HepG2 (cell line): Measurements from ENCODE around the gene UCKL1. TPM values are rescaled to one million over a fixed set of nuclear protein-coding genes. Genes with fewer than 3 reads are reported as not detected.

Experiments used
- DMAP1 ChIP-seq: IDR thresholded peaks from 2 replicates; pipeline ENCODE4 v1.6.1; 2016
- GFI1 ChIP-seq: sonication (generic); formaldehyde crosslinking; IDR thresholded peaks from 2 replicates; pipeline ENCODE4 v1.5.0; 2020; ENCODE audit warnings: missing genetic modification reagents, mild to moderate bottlenecking, borderline replicate concordance
- MAFK ChIP-seq, 2 experiments: IDR thresholded peaks in 1 of 2; conservative IDR thresholded peaks in 1 of 2; 2 replicates each; pipeline ENCODE4 v1.6.1; 2011; ENCODE audit warnings: improper control_type of control experiment in 2 of 2, low read length in 2 of 2
- MEIS1 ChIP-seq: sonication (generic); formaldehyde crosslinking; IDR thresholded peaks from 2 replicates; pipeline ENCODE4 v1.9.0; 2021; ENCODE audit warnings: mild to moderate bottlenecking, missing genetic modification reagents, moderate library complexity, borderline replicate concordance
- NFIB ChIP-seq: sonication (generic); formaldehyde crosslinking; IDR thresholded peaks from 2 replicates; pipeline ENCODE4 v1.9.0; 2021; ENCODE audit warnings: missing genetic modification reagents, mild to moderate bottlenecking, borderline replicate concordance
- NPAS2 ChIP-seq: sonication (generic); formaldehyde crosslinking; IDR thresholded peaks from 2 replicates; pipeline ENCODE4 v1.8.0; 2022; ENCODE audit warnings: mild to moderate bottlenecking, missing genetic modification reagents, borderline replicate concordance
- TMF1 ChIP-seq: sonication (generic); formaldehyde crosslinking; IDR thresholded peaks from 2 replicates; pipeline ENCODE4 v1.8.1; 2022; ENCODE audit warnings: low read depth, missing genetic modification reagents
- TOPORS ChIP-seq: sonication (generic); formaldehyde crosslinking; IDR thresholded peaks from 2 replicates; pipeline ENCODE4 v1.8.0; 2023; ENCODE audit warnings: mild to moderate bottlenecking, missing genetic modification reagents
- TRIM24 ChIP-seq: sonication (generic); formaldehyde crosslinking; IDR thresholded peaks from 2 replicates; pipeline ENCODE4 v1.8.0; 2022; ENCODE audit warnings: mild to moderate bottlenecking, missing genetic modification reagents
- ZBTB7B ChIP-seq: sonication (generic); formaldehyde crosslinking; IDR thresholded peaks from 2 replicates; pipeline ENCODE4 v1.4.0; 2020; ENCODE audit warnings: missing genetic modification reagents
- ZFP90 ChIP-seq: sonication (generic); formaldehyde crosslinking; IDR thresholded peaks from 2 replicates; pipeline ENCODE4 v1.8.0; 2022; ENCODE audit warnings: missing genetic modification reagents, mild to moderate bottlenecking, inconsistent platforms, borderline replicate concordance
- ZNF296 ChIP-seq: sonication (generic); formaldehyde crosslinking; conservative IDR thresholded peaks from 2 replicates; pipeline ENCODE4 v1.5.0; 2020; ENCODE audit warnings: mild to moderate bottlenecking, missing genetic modification reagents
- ZNF432 ChIP-seq: sonication (generic); formaldehyde crosslinking; IDR thresholded peaks from 2 replicates; pipeline ENCODE4 v1.5.0; 2020; ENCODE audit warnings: missing genetic modification reagents, mild to moderate bottlenecking, borderline replicate concordance
- ZNF530 ChIP-seq: sonication (generic); formaldehyde crosslinking; IDR thresholded peaks from 2 replicates; pipeline ENCODE4 v1.5.0; 2020; ENCODE audit warnings: low read depth, mild to moderate bottlenecking, missing genetic modification reagents
- ZNF558 ChIP-seq: sonication (generic); formaldehyde crosslinking; IDR thresholded peaks from 2 replicates; pipeline ENCODE4 v1.9.0; 2022; ENCODE audit warnings: mild to moderate bottlenecking, missing genetic modification reagents, borderline replicate concordance
- ZNF619 ChIP-seq: sonication (generic); formaldehyde crosslinking; IDR thresholded peaks from 2 replicates; pipeline ENCODE4 v1.4.0; 2020; ENCODE audit warnings: mild to moderate bottlenecking, missing genetic modification reagents
- ZSCAN20 ChIP-seq: sonication (generic); formaldehyde crosslinking; IDR thresholded peaks from 2 replicates; pipeline ENCODE4 v1.4.0; 2020; ENCODE audit warnings: missing genetic modification reagents, mild to moderate bottlenecking, borderline replicate concordance
- polyA plus RNA-seq, 8 experiments: library from polyadenylated mRNA; depleted of rRNA in 3 of 8; stranded (reverse) in 7 of 8; unstranded in 1 of 8; fragments of >200 nt; fragmentation: Illumina TruSeq in 4 of 8; extraction: Trizol in 4 of 8; gene quantifications; 2 replicates each; pipeline versions ENCODE4 v1.2.1 to v1.2.3, GENCODE V29; 2011 to 2016; ENCODE audit warnings: low read depth in 4 of 8, missing spikeins in 1 of 8, mixed read lengths in 1 of 8; ENCODE audit not compliant: insufficient read depth in 1 of 8
- total RNA-seq, 5 experiments: library from RNA; depleted of rRNA; stranded (reverse); fragments of >200 nt; fragmentation: Illumina TruSeq; extraction: Trizol; gene quantifications; 2 replicates each; pipeline ENCODE4 v1.2.3, GENCODE V29; 2016; ENCODE audit warnings: low read depth in 1 of 5
- TF ChIP-seq, protein P1 (sequence below): sonication (generic); formaldehyde crosslinking; IDR thresholded peaks from 2 replicates; pipeline ENCODE4 v1.9.0; 2021; ENCODE audit warnings: mild to moderate bottlenecking, missing genetic modification reagents
- TF ChIP-seq, protein P2 (sequence below): sonication (generic); formaldehyde crosslinking; IDR thresholded peaks from 2 replicates; pipeline ENCODE4 v1.8.1; 2023; ENCODE audit warnings: mild to moderate bottlenecking, inconsistent platforms, moderate library complexity, missing genetic modification reagents, borderline replicate concordance
- TF ChIP-seq, protein P3 (sequence below): conservative IDR thresholded peaks from 2 replicates; pipeline ENCODE4 v1.6.1; 2018; ENCODE audit warnings: missing genetic modification reagents

Gene UCKL1
- total and polyA plus RNA-seq, 2 of the 13 experiments (the other 11 are each of a cell fraction or from before 2014, with no cell fraction given), result 50.2 to 126 TPM

DNA sequence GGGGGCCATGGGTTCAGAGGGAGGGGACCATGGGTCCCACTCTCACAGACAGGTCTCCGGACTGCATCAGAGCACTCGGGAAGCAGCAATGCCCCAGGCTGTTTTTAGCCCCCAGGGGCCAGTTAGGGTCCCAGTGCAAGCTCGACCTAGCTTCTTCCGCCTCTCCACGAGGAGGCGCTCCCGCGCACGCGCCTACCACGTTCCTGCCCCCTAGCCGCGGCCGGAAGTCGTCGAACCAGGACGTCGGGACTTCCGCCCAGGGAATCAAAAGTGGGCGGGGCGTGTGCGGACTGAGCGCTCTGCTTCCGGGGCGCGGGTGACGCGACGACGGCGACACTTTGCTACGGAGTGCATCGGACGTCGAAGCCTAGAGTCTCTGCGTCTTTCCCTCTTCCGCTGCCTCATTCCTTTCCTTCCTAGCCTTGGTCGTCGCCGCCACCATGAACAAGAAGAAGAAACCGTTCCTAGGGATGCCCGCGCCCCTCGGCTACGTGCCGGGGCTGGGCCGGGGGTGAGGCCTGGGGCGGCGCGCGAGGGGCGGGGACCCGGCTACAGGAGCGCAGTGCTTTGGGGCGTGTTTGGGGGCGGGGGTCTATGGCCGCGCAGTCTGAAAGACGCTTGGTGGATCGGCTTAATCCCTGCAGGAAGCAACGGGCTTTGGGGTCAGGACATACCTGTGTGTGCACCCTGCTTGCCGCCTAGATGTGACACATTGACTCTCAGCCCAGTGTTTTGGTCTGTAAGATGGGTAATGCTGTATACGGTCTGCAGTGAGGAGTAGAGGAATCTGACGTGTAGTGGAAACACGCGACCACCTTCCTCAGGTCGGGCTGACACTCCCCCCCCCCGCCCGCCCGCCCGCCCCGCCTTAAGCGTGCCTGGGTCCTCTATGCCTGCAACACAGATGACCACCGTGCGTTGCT, 24.9 kb upstream of the UCKL1 start, which contains the start of gene PRPF6 (continued):
- TF ChIP-seq ZNF432 (CRISPR knock-in tag) (no peak), ZNF296 (CRISPR knock-in tag) (peak; percentile 91), ZSCAN20 (CRISPR knock-in tag) (peak; percentile 71; the same call in 1 of the 2 replicates), TRIM24 (CRISPR knock-in tag) (no peak), ZNF530 (CRISPR knock-in tag) (no peak), DMAP1 (CRISPR knock-in tag) (peak; percentile 99), ZBTB7B (CRISPR knock-in tag) (peak; percentile 98), TOPORS (peak; percentile 97), ZNF619 (peak; percentile 96), MAFK (conservative IDR thresholded peaks at IDR 0.05 in 1 of 2, IDR thresholded peaks at IDR 0.05 in 1 of 2; ENCODE audit: low read length in 2 of 2) (no peak), GFI1 (CRISPR knock-in tag) (peak; percentile 85), NFIB (no peak), TMF1 (CRISPR knock-in tag) (no peak), MEIS1 (peak; percentile 86), ZFP90 (CRISPR knock-in tag) (peak; percentile 98; the same call in 1 of the 2 replicates), NPAS2 (CRISPR knock-in tag) (no peak), ZNF558 (CRISPR knock-in tag) (peak; percentile 96)
- TF ChIP-seq, protein P1, sequence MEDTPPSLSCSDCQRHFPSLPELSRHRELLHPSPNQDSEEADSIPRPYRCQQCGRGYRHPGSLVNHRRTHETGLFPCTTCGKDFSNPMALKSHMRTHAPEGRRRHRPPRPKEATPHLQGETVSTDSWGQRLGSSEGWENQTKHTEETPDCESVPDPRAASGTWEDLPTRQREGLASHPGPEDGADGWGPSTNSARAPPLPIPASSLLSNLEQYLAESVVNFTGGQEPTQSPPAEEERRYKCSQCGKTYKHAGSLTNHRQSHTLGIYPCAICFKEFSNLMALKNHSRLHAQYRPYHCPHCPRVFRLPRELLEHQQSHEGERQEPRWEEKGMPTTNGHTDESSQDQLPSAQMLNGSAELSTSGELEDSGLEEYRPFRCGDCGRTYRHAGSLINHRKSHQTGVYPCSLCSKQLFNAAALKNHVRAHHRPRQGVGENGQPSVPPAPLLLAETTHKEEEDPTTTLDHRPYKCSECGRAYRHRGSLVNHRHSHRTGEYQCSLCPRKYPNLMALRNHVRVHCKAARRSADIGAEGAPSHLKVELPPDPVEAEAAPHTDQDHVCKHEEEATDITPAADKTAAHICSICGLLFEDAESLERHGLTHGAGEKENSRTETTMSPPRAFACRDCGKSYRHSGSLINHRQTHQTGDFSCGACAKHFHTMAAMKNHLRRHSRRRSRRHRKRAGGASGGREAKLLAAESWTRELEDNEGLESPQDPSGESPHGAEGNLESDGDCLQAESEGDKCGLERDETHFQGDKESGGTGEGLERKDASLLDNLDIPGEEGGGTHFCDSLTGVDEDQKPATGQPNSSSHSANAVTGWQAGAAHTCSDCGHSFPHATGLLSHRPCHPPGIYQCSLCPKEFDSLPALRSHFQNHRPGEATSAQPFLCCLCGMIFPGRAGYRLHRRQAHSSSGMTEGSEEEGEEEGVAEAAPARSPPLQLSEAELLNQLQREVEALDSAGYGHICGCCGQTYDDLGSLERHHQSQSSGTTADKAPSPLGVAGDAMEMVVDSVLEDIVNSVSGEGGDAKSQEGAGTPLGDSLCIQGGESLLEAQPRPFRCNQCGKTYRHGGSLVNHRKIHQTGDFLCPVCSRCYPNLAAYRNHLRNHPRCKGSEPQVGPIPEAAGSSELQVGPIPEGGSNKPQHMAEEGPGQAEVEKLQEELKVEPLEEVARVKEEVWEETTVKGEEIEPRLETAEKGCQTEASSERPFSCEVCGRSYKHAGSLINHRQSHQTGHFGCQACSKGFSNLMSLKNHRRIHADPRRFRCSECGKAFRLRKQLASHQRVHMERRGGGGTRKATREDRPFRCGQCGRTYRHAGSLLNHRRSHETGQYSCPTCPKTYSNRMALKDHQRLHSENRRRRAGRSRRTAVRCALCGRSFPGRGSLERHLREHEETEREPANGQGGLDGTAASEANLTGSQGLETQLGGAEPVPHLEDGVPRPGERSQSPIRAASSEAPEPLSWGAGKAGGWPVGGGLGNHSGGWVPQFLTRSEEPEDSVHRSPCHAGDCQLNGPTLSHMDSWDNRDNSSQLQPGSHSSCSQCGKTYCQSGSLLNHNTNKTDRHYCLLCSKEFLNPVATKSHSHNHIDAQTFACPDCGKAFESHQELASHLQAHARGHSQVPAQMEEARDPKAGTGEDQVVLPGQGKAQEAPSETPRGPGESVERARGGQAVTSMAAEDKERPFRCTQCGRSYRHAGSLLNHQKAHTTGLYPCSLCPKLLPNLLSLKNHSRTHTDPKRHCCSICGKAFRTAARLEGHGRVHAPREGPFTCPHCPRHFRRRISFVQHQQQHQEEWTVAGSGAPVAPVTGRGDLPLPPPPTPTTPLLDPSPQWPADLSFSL, result peak; percentile 19; the same call in 1 of the 2 replicates
- TF ChIP-seq, protein P2, sequence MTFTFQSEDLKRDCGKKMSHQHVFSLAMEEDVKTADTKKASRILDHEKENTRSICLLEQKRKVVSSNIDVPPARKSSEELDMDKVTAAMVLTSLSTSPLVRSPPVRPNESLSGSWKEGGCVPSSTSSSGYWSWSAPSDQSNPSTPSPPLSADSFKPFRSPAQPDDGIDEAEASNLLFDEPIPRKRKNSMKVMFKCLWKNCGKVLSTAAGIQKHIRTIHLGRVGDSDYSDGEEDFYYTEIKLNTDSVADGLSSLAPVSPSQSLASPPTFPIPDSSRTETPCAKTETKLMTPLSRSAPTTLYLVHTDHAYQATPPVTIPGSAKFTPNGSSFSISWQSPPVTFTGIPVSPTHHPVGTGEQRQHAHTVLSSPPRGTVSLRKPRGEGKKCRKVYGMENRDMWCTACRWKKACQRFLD (CRISPR knock-in tag), result peak; percentile 83; the same call in 1 of the 2 replicates
- TF ChIP-seq, protein P3, sequence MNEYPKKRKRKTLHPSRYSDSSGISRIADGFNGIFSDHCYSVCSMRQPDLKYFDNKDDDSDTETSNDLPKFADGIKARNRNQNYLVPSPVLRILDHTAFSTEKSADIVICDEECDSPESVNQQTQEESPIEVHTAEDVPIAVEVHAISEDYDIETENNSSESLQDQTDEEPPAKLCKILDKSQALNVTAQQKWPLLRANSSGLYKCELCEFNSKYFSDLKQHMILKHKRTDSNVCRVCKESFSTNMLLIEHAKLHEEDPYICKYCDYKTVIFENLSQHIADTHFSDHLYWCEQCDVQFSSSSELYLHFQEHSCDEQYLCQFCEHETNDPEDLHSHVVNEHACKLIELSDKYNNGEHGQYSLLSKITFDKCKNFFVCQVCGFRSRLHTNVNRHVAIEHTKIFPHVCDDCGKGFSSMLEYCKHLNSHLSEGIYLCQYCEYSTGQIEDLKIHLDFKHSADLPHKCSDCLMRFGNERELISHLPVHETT (CRISPR knock-in tag), result peak; percentile 98
